ENCODE measurements around the gene LSM12.

DNA sequence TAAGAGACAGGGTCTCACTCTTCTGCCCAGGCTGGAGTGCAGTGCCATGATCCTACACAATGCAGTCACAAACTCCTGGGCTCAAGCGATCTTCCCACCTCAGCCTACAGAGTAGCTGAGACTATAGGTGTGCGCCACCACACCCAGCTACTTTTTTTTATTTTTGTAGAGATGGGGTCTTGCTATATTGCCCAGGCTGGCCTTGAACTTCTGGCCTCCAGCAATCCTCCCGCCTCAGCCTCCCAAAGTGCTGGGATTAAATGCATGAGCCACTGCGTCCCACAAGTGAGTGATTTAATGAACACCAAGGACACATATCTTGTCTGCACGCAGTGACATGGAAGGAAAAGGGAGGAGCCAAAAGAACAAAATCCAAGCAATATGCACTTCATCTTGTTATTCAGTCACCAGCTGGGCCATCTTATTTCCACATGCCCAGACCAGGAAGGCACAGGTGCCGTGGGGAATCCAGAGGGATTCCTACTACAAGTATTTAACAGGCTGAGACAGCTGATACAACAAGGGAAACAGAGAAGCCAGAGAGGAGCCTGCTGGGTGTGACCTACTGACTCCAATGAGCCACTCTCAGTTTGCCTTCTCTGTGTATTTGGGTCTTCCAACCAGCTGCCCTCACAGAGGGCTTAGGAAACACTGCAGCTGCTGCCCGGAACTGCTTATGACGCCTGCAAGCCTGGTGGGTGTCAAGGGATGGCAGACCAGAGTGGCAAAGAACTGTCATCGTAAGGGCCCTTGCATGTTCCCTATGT, 17.0 kb downstream of the LSM12 start:
- TF ChIP-seq, protein P1, sequence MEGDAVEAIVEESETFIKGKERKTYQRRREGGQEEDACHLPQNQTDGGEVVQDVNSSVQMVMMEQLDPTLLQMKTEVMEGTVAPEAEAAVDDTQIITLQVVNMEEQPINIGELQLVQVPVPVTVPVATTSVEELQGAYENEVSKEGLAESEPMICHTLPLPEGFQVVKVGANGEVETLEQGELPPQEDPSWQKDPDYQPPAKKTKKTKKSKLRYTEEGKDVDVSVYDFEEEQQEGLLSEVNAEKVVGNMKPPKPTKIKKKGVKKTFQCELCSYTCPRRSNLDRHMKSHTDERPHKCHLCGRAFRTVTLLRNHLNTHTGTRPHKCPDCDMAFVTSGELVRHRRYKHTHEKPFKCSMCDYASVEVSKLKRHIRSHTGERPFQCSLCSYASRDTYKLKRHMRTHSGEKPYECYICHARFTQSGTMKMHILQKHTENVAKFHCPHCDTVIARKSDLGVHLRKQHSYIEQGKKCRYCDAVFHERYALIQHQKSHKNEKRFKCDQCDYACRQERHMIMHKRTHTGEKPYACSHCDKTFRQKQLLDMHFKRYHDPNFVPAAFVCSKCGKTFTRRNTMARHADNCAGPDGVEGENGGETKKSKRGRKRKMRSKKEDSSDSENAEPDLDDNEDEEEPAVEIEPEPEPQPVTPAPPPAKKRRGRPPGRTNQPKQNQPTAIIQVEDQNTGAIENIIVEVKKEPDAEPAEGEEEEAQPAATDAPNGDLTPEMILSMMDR (IDR thresholded peaks at IDR 0.05; ENCODE audit: low read length), result no peak
- TF ChIP-seq EZH2 (IDR thresholded peaks at IDR 0.05; ENCODE audit: borderline replicate concordance, low read length), result no peak

Data from OCI-LY1 (cell line).